Fibroblast of skin of back (primary cell): ENCODE data around the gene SLC5A1.
"Not testable (repeated sequence)": the region's sequence is repeated elsewhere in the genome, so short reads cannot be mapped to it uniquely, and the experiment has no call there.

Experiments
- DNase-seq: peaks from one replicate; pipeline ENCODE4 v3.0.0-alpha.2; 2013

The SLC5A1 gene

GRCh38 chr22:32147128-32147527 is 104.1 kb downstream of the SLC5A1 start:
- DNase-seq = not testable (repeated sequence)

- not testable (repeated sequence) for DNase-seq
Observed at GRCh38 chr22:32148372-32148771, 105.3 kb downstream of the SLC5A1 start.

- not testable (repeated sequence) for DNase-seq
Observed at GRCh38 chr22:32150647-32151046, 107.6 kb downstream of the SLC5A1 start.

GRCh38 chr22:32151641-32152040 is 108.6 kb downstream of the SLC5A1 start:
- not testable (repeated sequence) for DNase-seq

- not testable (repeated sequence) for DNase-seq
Observed at GRCh38 chr22:32154727-32155126, 111.7 kb downstream of the SLC5A1 start.

GRCh38 chr22:32157632-32158031 is 114.6 kb downstream of the SLC5A1 start:
- not testable (repeated sequence) for DNase-seq

- no peak for DNase-seq
Observed at GRCh38 chr22:32158712-32159533, 115.9 kb downstream of the SLC5A1 start, which contains the start of gene C22orf42. Gene C22orf42, minus strand, starts transcription at chr22:32159303. Its CDS starts 88 bp downstream, at chr22:32159215.

- not testable (repeated sequence) for DNase-seq
Observed at GRCh38 chr22:32160411-32160810, 117.3 kb downstream of the SLC5A1 start.
